Adrenal gland (tissue), 19 donors: ENCODE results near the gene SETD2. TPM values are rescaled to one million over a fixed set of nuclear protein-coding genes. Genes with fewer than 3 reads are reported as not detected.
"Not testable (repeated sequence)": the region's sequence is repeated elsewhere in the genome, so short reads cannot be mapped to it uniquely, and the experiment has no call there.

Experiments used
- DNase-seq, 7 donors: peaks; one replicate each; pipeline ENCODE4 v3.0.0-alpha.2; 2019 to 2020
- H3K27ac ChIP-seq, 5 donors: fragments of 200-600 bp; sonication (generic) in 4 of 5; 1 replicate in 3 of 5; 2 replicates in 2 of 5; pipeline versions ENCODE4 v1.5.1 to v1.8.0; 2016 to 2020; ENCODE audit warnings: mild to moderate bottlenecking in 1 of 5
- H3K27me3 ChIP-seq: fragments of 200-600 bp; 2 replicates; pipeline ENCODE4 v1.8.0; 2021
- H3K36me3 ChIP-seq, 2 donors: fragments of 200-600 bp; replicated peaks in 1 of 2; 1 replicate in 1 of 2; 2 replicates in 1 of 2; pipeline versions ENCODE4 v1.5.1 to v1.8.0; 2018 to 2022
- H3K4me1 ChIP-seq, 2 donors: fragments of 200-600 bp; replicated peaks in 1 of 2; 1 replicate in 1 of 2; 2 replicates in 1 of 2; pipeline versions ENCODE4 v1.5.1 to v1.8.0; 2018 to 2021
- H3K4me3 ChIP-seq, 4 donors: fragments of 200-600 bp; sonication (generic) in 3 of 4; one replicate each; pipeline ENCODE4 v1.5.1; 2016 to 2018
- H3K9me3 ChIP-seq, 3 donors: fragments of 200-600 bp; sonication (generic) in 1 of 3; replicated peaks in 1 of 3; 1 replicate in 2 of 3; 2 replicates in 1 of 3; pipeline versions ENCODE4 v1.5.1 to v1.8.0; 2016 to 2021
- CTCF ChIP-seq, 6 experiments: fragments of 450-650 bp in 4 of 6; fragments of 200-600 bp in 2 of 6; sonication (generic) in 1 of 6; IDR thresholded peaks; 1 replicate in 5 of 6; 2 replicates in 1 of 6; pipeline versions ENCODE4 v1.5.1 to v1.8.0; 2016 to 2021; ENCODE audit warnings: antibody characterized with exemption in 6 of 6, mild to moderate bottlenecking in 2 of 6, moderate library complexity in 1 of 6
- POLR2A ChIP-seq, 2 donors: fragments of 450-650 bp; IDR thresholded peaks; one replicate each; pipeline ENCODE4 v1.6.1; 2017; ENCODE audit warnings: antibody characterized with exemption in 2 of 2, mild to moderate bottlenecking in 2 of 2, moderate library complexity in 1 of 2
- WGBS, 4 donors: extraction: QIAGEN DNeasy Blood & Tissue Kit in 2 of 4; methylation state at CpG; one replicate each; pipeline versions ENCODE4 v1.1.5 to v1.1.7; 2013 to 2017; 5-methylcytosine and 5-hydroxymethylcytosine counted together
- intact Hi-C, 2 donors: fragments of 100-400 bp; cut with DNase I; formaldehyde crosslinking; loops; one replicate each; pipeline versions ENCODE4 v1.14.1 to v1.15.0; 2022 to 2023
- long read RNA-seq, 10 donors: library from polyadenylated mRNA in 3 of 10; unstranded in 2 of 10; stranded (forward) in 1 of 10; transcript quantifications; one replicate each; pipeline ENCODE4 v2.0.0 and lab custom pipeline, GENCODE V29; 2021 to 2026
- polyA plus RNA-seq, 3 donors: library from polyadenylated mRNA; stranded (reverse); fragments of 200-250 nt in 2 of 3; fragments of 350-450 nt in 1 of 3; fragmentation: Illumina TruSeq in 1 of 3; extraction: RNeasy Lipid Tissue Mini Kit (QIAGEN cat#74804) in 1 of 3; gene quantifications; one replicate each; pipeline ENCODE4 v1.2.3, GENCODE V29; 2013 to 2014
- total RNA-seq, 9 donors: library from RNA; depleted of rRNA in 4 of 9; stranded (reverse); fragments of >200 nt in 4 of 9; fragments of 120-200 nt in 1 of 9; fragmentation: NEBNext Ultra II Directional in 1 of 9; extraction: Animal tissue kit (Norgen Biotek cat#: 25700) in 1 of 9; gene quantifications; one replicate each; pipeline versions ENCODE4 v1.1.0 to v1.2.4, GENCODE V29; 2013 to 2023
- donor health status: healthy with polysubstance abuse.
- donor health status: Bipolar disorder and iron deficiency.
- donor health status: DM: yes; HTN: yes; CAD: no.
- donor health status: DM: no; HTN: no; CAD: no.
- donor health status: DM: no; HTN: no; CAD: no.
- donor health status: DM: yes; HTN: yes; CAD: no.

Gene SETD2
- total RNA-seq = 10 to 100 TPM; 27.0 to 58.9 (median 48.4) TPM
- 10 to 100 TPM; 12.6 to 33.1 (median 15.6) TPM for polyA plus RNA-seq
- long read RNA-seq, donor 1 = 0 reads
- long read RNA-seq, donor 2 = 0 reads
- long read RNA-seq, donor 3 = 0 reads
- long read RNA-seq, donor 4, partial matches to known transcripts = 5 of 12 reads
- long read RNA-seq, donor 4, other reads (novel, unspliced or antisense) = 7 of 12 reads
- long read RNA-seq, donor 5, partial matches to known transcripts = 3 of 6 reads
- long read RNA-seq, donor 5, other reads (novel, unspliced or antisense) = 3 of 6 reads
- long read RNA-seq, donor 6, partial matches to known transcripts = 3 of 10 reads
- long read RNA-seq, donor 6, other reads (novel, unspliced or antisense) = 7 of 10 reads
- long read RNA-seq, donor 7, partial matches to known transcripts = 5 of 6 reads
- long read RNA-seq, donor 7, other reads (novel, unspliced or antisense) = 0 of 6 reads
- long read RNA-seq, donor 8, partial matches to known transcripts = 10 of 17 reads
- long read RNA-seq, donor 8, other reads (novel, unspliced or antisense) = 7 of 17 reads
- long read RNA-seq, donor 9, partial matches to known transcripts = 5 of 5 reads
- long read RNA-seq, donor 9, other reads (novel, unspliced or antisense) = 0 of 5 reads
- long read RNA-seq, donor 10 = 0 reads

GRCh38 chr3:47164007-47164881, at the start of gene SETD2:
TSS of gene SETD2 (minus strand) at chr3:47164113. CDS start at chr3:47163924, 189 bp downstream.
- Histone ChIP-seq H3K27ac (peak within 1 kb of the TSS; percentile 95 to 98 (median 97)), H3K36me3 (no peaks in the 10 kb centered on the region), H3K4me3 (peak within 1 kb of the TSS; percentile 78 to 99 (median 96)), H3K4me1 (peaks cover 16 to 45% of the 10 kb centered on the region in 2 donors), H3K9me3 (no peaks in the 10 kb centered on the region), H3K27me3 (no peaks in the 10 kb centered on the region)
- WGBS, 4 donors = 0% methylated on average over 45 to 88 of the region's 95 CpGs
- intact Hi-C loops = no loop called here
- TF ChIP-seq POLR2A (IDR thresholded peaks at IDR 0.05) (peak in 1 of 2 donors; percentile 81), CTCF (IDR thresholded peaks at IDR 0.05) (peak in 5 of 6 experiments; percentile 22 to 62 (median 52))
- peak; percentile 95 to 98 (median 96) for DNase-seq

GRCh38 chr3:47210863-47211405, 47.0 kb upstream of the SETD2 start:
- no peaks in the 10 kb centered on the region for H3K4me1 ChIP-seq
- H3K4me3 ChIP-seq = no peak overlapping the region
- 93 to 96% (median 95%) methylated on average over 3 of the region's 3 CpGs for WGBS, 4 donors
- intact Hi-C loops = no loop called here
- H3K36me3 ChIP-seq = no peaks in the 10 kb centered on the region
- H3K27me3 ChIP-seq = no peaks in the 10 kb centered on the region
- no peak overlapping the region for H3K27ac ChIP-seq
- DNase-seq = no peak
- no peaks in the 10 kb centered on the region for H3K9me3 ChIP-seq
- TF ChIP-seq POLR2A (IDR thresholded peaks at IDR 0.05) (no peak), CTCF (IDR thresholded peaks at IDR 0.05) (no peak)

- H3K4me3 ChIP-seq, H3K9me3 ChIP-seq, H3K27me3 ChIP-seq, intact Hi-C loops, H3K36me3 ChIP-seq, DNase-seq, H3K27ac ChIP-seq, H3K4me1 ChIP-seq: not testable (repeated sequence)
- 93 to 96% (median 94%) methylated on average over 5 of the region's 5 CpGs for WGBS, 4 donors
Observed at GRCh38 chr3:47206022-47206421, 42.1 kb upstream of the SETD2 start.

GRCh38 chr3:47204875-47205274, 41.0 kb upstream of the SETD2 start:
- intact Hi-C loops = no loop called here
- no peak for TF ChIP-seq CTCF (IDR thresholded peaks at IDR 0.05)
- no peak for TF ChIP-seq POLR2A (IDR thresholded peaks at IDR 0.05)
- Histone ChIP-seq H3K36me3 (no peaks in the 10 kb centered on the region), H3K9me3 (no peaks in the 10 kb centered on the region), H3K27me3 (no peaks in the 10 kb centered on the region), H3K4me1 (no peaks in the 10 kb centered on the region), H3K4me3 (no peak overlapping the region), H3K27ac (no peak overlapping the region)
- no peak for DNase-seq
